ENCODE measurements around the gene TRPM2.
A peak's percentile ranks its signal among the peaks of the same experiment; 100 is the strongest.

Gene TRPM2

DNA sequence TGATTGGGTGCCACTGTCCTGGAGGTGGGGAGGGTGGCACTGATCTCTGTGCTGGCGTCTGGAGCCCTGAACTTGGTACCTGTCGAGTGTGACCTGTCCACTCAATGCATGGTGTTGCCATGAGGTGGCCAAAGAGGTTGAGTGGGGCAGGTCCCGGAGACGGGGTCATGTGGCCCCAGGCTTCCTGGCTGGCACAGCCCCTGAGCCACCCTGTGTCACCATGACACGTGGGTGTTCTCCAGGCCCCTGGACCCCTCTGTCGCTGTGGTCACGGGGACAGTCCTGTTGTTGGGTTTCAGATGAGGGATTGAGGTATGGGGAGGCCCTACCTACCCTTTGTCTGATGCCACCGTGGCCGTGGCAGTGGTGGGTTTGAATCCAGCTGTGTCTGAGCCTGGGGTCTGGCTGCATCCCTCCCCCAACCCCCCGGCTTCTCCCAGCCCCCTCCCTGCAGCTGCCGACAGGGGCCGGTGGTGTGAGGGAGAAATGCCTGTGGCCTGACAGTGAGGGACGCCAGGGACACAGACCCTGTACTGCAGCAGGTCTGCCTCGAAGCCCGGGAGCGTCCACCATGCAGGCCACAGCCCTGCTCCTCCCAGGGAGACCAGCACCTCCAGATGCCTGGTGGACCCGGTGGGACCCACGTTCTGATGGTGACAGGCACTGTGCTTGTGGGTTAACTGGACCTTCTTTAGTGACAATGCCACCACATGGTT lies 12.0 kb downstream of the TRPM2 start:
- H3K4me1 Mint-ChIP-seq (ENCODE audit: low read depth) = peaks cover 3% of the 10 kb centered on the region
- no peaks in the 10 kb centered on the region for H3K27me3 Mint-ChIP-seq (ENCODE audit: low read depth)
- H3K27ac Mint-ChIP-seq = no peak overlapping the region
- H3K4me3 Mint-ChIP-seq = no peak overlapping the region
- H3K9me3 Mint-ChIP-seq = peaks cover 12% of the 10 kb centered on the region
- H3K36me3 Mint-ChIP-seq (ENCODE audit: low read depth) = peaks cover 17% of the 10 kb centered on the region

DNA sequence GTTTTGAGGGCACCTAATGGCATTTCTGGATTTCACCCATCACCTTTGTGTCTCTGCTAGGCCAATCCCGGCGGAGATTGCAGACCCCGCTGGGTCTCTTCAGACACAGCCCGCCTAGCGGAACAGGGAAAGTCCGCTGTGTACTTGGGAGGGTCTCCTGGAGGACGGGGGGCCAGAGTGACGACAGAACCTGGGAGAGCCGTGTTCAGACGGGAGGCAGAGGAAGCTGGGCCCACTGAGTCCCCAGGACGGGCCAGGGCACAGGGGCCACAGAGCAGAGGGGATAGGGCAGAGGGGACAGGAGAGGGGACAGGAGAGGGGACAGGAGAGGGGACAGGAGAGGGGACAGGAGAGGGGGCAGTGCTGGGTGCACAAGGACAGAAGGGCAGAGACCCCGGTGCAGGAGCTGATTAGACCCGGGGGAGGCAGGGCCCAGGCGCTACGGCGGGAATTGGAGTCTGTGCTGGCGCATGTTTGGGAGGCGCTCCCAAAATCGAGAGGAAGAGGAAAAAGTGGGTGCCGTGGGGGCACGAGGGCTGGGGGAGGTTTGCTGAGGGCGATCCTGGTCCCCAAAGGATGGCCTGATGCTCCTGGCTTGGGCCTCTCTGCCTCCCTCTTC lies 12.7 kb downstream of the TRPM2 start:
- peaks cover 3% of the 10 kb centered on the region for H3K4me1 Mint-ChIP-seq (ENCODE audit: low read depth)
- H3K27me3 Mint-ChIP-seq (ENCODE audit: low read depth) = no peaks in the 10 kb centered on the region
- peaks cover 15% of the 10 kb centered on the region for H3K36me3 Mint-ChIP-seq (ENCODE audit: low read depth)
- peaks cover 12% of the 10 kb centered on the region for H3K9me3 Mint-ChIP-seq
- no peak overlapping the region for H3K27ac Mint-ChIP-seq
- H3K4me3 Mint-ChIP-seq = no peak overlapping the region

DNA sequence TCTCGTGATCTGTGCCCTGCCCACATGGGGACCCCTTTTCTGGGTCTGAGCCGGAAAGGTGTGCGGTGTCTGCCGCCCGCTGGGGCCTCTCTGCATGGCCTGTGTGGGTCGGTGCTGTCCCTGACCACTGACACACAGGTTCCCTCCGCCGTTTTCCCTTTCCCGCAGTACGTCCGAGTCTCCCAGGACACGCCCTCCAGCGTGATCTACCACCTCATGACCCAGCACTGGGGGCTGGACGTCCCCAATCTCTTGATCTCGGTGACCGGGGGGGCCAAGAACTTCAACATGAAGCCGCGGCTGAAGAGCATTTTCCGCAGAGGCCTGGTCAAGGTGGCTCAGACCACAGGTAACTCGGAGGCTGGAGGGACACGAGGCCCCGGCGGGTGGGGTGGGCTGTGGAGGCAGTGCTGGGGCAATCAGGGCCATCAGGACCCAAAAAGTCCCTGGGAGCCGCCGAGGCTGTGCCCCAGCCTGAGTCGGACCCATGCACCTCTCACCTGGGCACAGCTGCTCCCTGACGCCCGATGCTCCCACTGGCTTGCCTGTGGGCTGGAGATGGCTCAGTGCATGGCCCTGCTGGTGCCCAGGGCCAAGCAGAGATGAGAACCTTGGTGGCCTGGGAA lies 13.3 kb downstream of the TRPM2 start:
- H3K4me1 Mint-ChIP-seq (ENCODE audit: low read depth) = no peaks in the 10 kb centered on the region

DNA sequence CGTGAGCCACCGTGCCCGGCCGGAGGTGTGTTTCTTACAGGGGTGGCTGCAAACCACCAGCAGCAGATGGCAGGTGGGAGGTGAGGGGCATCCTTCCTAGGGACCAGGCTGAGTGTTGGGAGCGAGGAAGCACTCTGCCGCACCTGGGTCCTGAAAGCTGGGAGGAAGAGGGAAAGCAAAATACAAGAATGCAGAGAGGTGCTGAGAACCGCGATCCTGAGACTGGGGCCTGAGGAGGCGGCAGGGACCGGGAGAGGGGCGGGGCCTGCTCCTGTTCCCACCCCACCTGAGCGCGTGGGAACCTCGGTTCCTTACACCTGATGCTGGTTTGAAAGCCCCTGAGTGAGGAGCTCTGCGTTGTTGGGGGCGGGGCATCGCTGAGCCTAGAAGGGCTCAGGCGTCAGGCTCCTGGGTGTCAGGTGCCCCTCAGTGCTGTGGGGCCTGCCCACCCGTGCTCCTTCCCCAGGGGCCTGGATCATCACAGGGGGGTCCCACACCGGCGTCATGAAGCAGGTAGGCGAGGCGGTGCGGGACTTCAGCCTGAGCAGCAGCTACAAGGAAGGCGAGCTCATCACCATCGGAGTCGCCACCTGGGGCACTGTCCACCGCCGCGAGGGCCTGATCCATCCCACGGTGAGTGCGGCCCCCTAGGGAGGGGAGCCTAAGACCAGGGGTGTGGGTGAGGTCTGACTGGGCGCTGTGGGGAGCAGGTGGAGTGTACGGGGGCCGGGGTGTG lies 15.5 kb downstream of the TRPM2 start:
- Mint-ChIP-seq H3K4me1 (ENCODE audit: low read depth) (peaks cover 9% of the 10 kb centered on the region), H3K4me3 (no peak overlapping the region), H3K27ac (no peak overlapping the region), H3K36me3 (ENCODE audit: low read depth) (peaks cover 19% of the 10 kb centered on the region), H3K27me3 (ENCODE audit: low read depth) (no peaks in the 10 kb centered on the region), H3K9me3 (no peaks in the 10 kb centered on the region)

More for the DNA sequence above, 13.3 kb downstream of the TRPM2 start:
- peaks cover 19% of the 10 kb centered on the region for H3K36me3 Mint-ChIP-seq (ENCODE audit: low read depth)
- H3K9me3 Mint-ChIP-seq = peaks cover 12% of the 10 kb centered on the region
- H3K27ac Mint-ChIP-seq = no peak overlapping the region
- no peak overlapping the region for H3K4me3 Mint-ChIP-seq
- H3K27me3 Mint-ChIP-seq (ENCODE audit: low read depth) = no peaks in the 10 kb centered on the region

DNA sequence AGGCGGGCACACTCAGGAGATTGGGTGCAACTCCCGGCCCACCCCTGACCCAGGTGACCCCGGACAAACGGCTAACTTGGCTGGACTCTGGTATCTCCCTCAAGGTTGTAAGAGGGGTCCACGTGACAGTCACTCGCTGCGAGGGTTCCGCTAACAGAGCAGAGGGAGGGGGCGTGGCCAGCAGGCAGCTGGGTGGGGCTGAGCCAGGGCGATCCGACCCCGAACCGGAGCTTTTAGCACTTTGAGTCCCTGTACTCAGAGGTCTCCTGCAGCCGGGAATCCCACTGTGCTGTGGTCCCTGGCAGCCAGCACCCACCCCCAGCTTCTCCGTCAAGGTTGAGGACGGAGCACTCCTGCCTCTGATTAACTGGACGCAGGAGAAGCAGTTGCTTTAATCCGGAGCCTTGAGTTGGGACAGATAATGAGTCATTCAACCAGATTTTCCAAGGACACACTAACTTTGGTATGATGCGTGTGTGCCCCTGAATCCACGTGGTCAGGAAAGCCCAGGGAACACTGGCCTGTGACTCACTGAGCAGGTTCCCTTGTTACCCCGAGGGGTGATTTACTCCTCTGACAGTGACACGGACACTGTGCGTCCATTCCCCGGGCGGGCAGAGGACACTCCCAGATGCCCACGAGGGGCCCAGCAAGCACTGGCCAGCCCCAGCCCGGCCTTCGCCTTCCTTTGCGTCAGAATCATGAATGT lies 16.8 kb downstream of the TRPM2 start:
- Mint-ChIP-seq H3K36me3 (ENCODE audit: low read depth) (peaks cover 25% of the 10 kb centered on the region), H3K27me3 (ENCODE audit: low read depth) (no peaks in the 10 kb centered on the region), H3K27ac (no peak overlapping the region), H3K4me1 (ENCODE audit: low read depth) (peaks cover 21% of the 10 kb centered on the region), H3K9me3 (peaks cover 3% of the 10 kb centered on the region), H3K4me3 (no peak overlapping the region)

DNA sequence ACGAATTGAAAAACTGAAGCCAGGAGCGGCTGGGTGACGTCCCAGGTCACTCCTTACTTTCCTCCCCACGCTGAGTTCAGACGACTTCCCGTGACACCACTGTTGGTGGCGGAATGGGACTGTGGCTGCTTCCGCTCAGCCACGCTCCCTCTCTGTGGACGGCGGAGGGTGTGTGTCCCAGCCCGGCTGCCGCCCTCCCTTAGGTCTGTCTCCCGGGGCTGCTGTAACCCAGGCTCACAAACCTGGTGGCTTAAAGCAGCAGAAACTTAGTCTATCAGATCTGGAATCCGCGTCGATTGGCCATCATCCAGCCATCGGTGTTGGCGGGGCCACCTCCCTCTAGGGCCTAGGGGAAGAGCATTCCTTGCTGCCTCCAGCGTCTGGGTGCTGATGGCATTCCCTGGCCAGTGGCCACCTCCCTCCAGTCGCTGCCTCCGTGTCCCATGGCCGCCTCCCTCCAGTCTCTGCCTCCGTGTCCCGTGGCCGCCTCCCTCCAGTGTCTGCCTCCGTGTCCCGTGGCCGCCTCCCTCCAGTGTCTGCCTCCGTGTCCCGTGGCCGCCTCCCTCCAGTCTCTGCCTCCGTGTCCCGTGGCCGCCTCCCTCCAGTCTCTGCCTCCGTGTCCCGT lies 17.5 kb downstream of the TRPM2 start:
- Mint-ChIP-seq H3K36me3 (ENCODE audit: low read depth) (peaks cover 32% of the 10 kb centered on the region), H3K4me3 (no peak overlapping the region), H3K9me3 (peaks cover 5% of the 10 kb centered on the region), H3K4me1 (ENCODE audit: low read depth) (peaks cover 27% of the 10 kb centered on the region), H3K27me3 (ENCODE audit: low read depth) (no peaks in the 10 kb centered on the region), H3K27ac (no peak overlapping the region)

DNA sequence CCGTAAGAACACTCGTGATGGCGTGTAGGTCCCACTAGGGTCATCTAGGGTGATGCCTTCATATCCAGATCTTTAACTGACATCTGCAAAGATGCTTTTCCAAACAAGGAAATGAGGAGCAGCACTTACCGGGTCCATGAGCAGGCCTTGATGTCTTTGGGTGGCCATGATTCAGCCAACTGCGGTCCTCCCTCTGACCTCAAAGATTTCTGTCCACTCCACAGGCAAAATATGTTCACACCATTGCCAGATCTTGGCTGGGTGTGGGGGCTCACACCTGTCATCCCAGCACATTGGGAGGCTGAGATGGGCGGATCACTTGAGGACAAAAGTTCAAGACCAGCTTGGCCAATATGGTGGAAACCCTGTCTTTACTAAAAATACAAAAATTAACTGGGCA lies 18.2 kb downstream of the TRPM2 start:
- H3K36me3 Mint-ChIP-seq (ENCODE audit: low read depth) = peaks cover 38% of the 10 kb centered on the region
- H3K27ac Mint-ChIP-seq = no peak overlapping the region
- H3K4me3 Mint-ChIP-seq = no peak overlapping the region
- H3K9me3 Mint-ChIP-seq = peaks cover 5% of the 10 kb centered on the region
- H3K27me3 Mint-ChIP-seq (ENCODE audit: low read depth) = no peaks in the 10 kb centered on the region
- peaks cover 29% of the 10 kb centered on the region for H3K4me1 Mint-ChIP-seq (ENCODE audit: low read depth)

DNA sequence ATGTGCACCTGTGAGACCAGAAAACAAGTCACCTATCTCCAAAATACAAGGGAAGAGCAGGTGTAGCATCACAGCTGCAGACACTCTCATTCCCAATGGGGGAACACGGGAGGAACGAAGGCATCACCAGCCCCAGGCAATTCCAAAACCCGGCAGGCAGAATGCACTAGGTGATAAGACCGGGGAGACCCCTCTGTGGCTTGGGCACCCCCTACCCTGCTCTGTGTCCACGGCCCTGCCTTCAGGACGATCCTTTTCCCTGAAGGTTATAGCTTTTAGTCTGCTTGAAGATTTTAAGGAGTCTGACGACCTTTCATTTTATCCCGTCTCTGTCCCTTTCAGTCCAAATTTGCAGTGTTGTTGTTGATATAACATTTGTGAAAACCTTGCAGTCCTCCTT lies 19.2 kb downstream of the TRPM2 start:
- Mint-ChIP-seq H3K27ac (no peak overlapping the region), H3K36me3 (ENCODE audit: low read depth) (peaks cover 44% of the 10 kb centered on the region), H3K9me3 (peaks cover 5% of the 10 kb centered on the region), H3K4me1 (ENCODE audit: low read depth) (peaks cover 29% of the 10 kb centered on the region), H3K27me3 (ENCODE audit: low read depth) (no peaks in the 10 kb centered on the region), H3K4me3 (no peak overlapping the region)

DNA sequence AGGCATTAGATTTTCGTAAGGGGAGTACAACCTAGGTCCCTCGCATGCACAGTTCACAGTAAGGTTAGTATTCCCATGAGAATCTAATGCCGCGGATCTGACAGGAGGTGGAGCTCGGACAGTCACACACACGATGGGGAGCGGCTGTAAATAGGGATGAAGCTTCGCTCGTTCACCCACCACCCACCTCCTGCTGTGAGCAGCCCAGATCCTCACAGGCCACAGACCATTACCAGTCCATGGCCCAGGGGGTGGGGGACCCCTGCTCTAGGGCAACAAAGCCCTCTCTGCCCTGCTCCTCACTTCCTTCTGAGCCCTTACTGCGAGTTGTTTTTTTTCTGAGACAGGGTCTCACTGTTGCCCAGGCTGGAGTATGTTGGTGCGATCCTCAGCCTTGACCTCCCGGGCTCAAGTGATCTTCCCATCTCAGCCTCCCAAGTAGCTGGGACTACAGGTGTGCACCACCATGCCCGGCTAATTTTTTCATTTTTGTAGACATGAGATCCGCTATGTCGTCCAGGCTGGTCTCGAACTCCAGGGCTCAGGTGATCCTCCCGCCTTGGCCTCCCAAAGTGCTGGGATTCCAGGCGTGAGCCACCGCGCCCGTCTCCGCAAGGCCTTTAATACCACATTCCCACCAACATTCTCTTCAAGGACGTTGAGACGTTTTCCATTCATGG lies 21.3 kb downstream of the TRPM2 start:
- Mint-ChIP-seq H3K4me3 (peak overlapping the region; percentile 32), H3K9me3 (peaks cover 5% of the 10 kb centered on the region), H3K27me3 (ENCODE audit: low read depth) (no peaks in the 10 kb centered on the region), H3K27ac (no peak overlapping the region), H3K4me1 (ENCODE audit: low read depth) (peaks cover 29% of the 10 kb centered on the region), H3K36me3 (ENCODE audit: low read depth) (peaks cover 50% of the 10 kb centered on the region)

DNA sequence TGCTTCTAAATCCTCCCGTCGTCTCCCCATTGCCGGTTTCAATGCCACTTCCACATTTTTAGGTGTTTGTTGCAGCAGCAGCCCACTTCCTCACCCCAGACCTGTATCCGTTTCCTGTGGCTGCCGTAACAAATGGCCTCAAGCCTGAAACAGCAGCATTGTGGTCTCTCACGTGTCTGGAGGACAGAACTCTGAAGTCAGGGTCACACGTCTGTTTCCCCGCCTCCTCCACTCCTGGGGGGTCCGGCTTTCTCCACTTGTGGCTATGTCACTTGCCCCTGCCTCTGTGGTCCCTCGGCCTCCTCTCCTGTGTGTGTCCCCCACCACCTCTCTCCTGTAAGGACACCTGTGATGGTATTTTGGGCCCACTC lies 21.8 kb downstream of the TRPM2 start:
- Mint-ChIP-seq H3K36me3 (ENCODE audit: low read depth) (peaks cover 50% of the 10 kb centered on the region), H3K27me3 (ENCODE audit: low read depth) (no peaks in the 10 kb centered on the region), H3K27ac (peak overlapping the region; percentile 37), H3K4me3 (peak overlapping the region; percentile 32), H3K9me3 (peaks cover 5% of the 10 kb centered on the region), H3K4me1 (ENCODE audit: low read depth) (peaks cover 29% of the 10 kb centered on the region)

DNA sequence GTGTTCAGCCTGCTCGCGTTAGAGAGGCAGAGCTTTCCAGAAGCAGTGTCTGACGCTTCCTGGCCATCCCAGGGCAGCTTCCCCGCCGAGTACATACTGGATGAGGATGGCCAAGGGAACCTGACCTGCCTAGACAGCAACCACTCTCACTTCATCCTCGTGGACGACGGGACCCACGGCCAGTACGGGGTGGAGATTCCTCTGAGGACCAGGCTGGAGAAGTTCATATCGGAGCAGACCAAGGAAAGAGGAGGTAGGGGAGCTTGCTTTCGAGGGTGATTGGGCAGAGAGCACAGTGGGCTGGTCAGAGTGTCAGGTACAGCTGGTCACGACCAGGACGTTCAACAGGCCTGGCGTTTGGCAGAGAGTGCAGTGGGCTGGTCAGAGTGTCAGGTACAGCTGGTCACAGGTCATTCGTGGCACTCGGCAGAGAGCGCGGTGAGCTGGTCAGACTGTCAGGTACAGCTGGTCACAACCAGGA lies 22.4 kb downstream of the TRPM2 start:
- no peak overlapping the region for H3K4me3 Mint-ChIP-seq
- no peak overlapping the region for H3K27ac Mint-ChIP-seq
- H3K27me3 Mint-ChIP-seq (ENCODE audit: low read depth) = no peaks in the 10 kb centered on the region
- peaks cover 30% of the 10 kb centered on the region for H3K4me1 Mint-ChIP-seq (ENCODE audit: low read depth)
- peaks cover 5% of the 10 kb centered on the region for H3K9me3 Mint-ChIP-seq
- H3K36me3 Mint-ChIP-seq (ENCODE audit: low read depth) = peaks cover 51% of the 10 kb centered on the region

DNA sequence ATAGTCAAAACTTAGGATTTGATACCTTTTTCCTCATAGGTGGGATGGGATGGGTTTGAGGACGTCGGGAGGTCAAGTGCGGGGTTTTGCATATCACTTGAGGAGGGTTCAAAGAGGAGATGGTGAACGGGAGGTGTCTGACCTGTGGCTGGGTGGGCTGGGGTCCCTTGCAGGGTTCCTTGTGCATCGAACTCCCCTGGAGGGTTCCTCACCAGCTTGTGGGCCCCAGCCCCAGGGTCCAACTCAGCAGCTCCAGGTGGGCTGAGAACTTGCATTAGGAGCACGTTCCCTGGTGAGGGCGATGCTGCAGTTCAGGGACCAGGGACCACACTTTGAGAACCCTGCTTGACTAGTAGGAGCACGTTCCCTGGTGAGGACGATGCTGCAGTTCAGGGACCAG lies 23.2 kb downstream of the TRPM2 start:
- H3K27ac Mint-ChIP-seq = no peak overlapping the region
- H3K4me1 Mint-ChIP-seq (ENCODE audit: low read depth) = peaks cover 31% of the 10 kb centered on the region
- H3K9me3 Mint-ChIP-seq = peaks cover 5% of the 10 kb centered on the region
- peaks cover 55% of the 10 kb centered on the region for H3K36me3 Mint-ChIP-seq (ENCODE audit: low read depth)
- no peak overlapping the region for H3K4me3 Mint-ChIP-seq
- H3K27me3 Mint-ChIP-seq (ENCODE audit: low read depth) = no peaks in the 10 kb centered on the region

DNA sequence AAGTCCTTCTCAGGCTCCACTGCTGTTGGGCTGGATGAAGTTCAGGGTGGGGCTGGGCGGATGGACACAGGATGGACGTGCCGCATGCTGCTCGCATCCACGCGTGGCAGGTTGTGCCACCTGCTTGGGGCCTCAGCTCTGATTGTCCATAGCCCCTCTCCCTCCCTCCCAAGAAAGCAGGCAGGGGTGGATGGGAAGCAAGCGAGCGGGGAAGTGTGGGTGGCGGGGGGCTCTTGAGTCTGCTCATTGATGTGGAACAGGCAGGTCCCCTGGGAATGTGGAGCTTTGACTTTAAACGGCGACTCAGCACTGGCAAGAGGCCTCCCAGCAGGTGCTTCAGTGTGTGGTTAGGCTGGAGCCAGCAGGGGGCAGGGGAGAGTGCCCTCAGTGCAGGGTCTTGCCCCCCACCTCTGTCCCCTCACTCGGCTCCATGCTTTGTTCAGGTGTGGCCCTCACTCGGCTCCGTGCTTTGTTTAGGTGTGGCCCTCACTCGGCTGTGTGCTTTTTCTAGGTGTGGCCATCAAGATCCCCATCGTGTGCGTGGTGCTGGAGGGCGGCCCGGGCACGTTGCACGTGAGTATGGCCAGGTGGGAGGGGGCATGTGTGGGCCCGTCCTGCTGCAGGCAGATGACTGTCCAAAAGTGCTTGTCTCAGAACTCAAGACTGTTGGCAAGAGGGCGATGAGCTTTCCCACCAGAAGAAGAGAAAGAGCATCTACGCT lies 23.9 kb downstream of the TRPM2 start:
- no peak overlapping the region for H3K27ac Mint-ChIP-seq
- no peak overlapping the region for H3K4me3 Mint-ChIP-seq
- peaks cover 58% of the 10 kb centered on the region for H3K36me3 Mint-ChIP-seq (ENCODE audit: low read depth)
- peaks cover 28% of the 10 kb centered on the region for H3K4me1 Mint-ChIP-seq (ENCODE audit: low read depth)
- H3K27me3 Mint-ChIP-seq (ENCODE audit: low read depth) = no peaks in the 10 kb centered on the region
- peaks cover 11% of the 10 kb centered on the region for H3K9me3 Mint-ChIP-seq

Measured in T-helper 1 cell treated with Interleukin-12 subunit alpha and Interleukin-12 subunit beta and Interleukin-4 antibody, amounts not matched to agents 30 μg/mL and 1 μg/mL, for 36 hours (primary cell).